HL-60 (cell line): ENCODE measurements around the gene BBIP1.

ENCODE experiments used
- DNase-seq, 2 experiments: peaks; one replicate each; pipeline ENCODE4 v3.0.0-alpha.2; 2010 to 2020; ENCODE audit warnings: low read depth in 1 of 2, low spot score in 1 of 2
- H3K27ac ChIP-seq: fragments of 250-450 bp; sonication (Bioruptor Pico); replicated peaks from 2 replicates; pipeline ENCODE4 v1.5.1; 2020; ENCODE audit warnings: mild to moderate bottlenecking, moderate library complexity
- H3K27me3 ChIP-seq: fragments of 250-450 bp; sonication (Bioruptor Pico); 2 replicates; pipeline ENCODE4 v1.5.1; 2021; ENCODE audit warnings: mild to moderate bottlenecking, moderate library complexity; ENCODE audit not compliant: insufficient read depth, poor library complexity, severe bottlenecking
- H3K4me3 ChIP-seq: replicated peaks from 2 replicates; pipeline ENCODE4 v1.5.1; 2011; ENCODE audit warnings: mild to moderate bottlenecking, control low read depth, low read length; ENCODE audit not compliant: insufficient read depth
- GABPA ChIP-seq: IDR thresholded peaks from 2 replicates; pipeline ENCODE4 v1.6.1; 2012; ENCODE audit warnings: low read depth
- POLR2AphosphoS5 ChIP-seq: IDR thresholded peaks from 2 replicates; pipeline ENCODE4 v1.6.1; 2012; ENCODE audit warnings: low read depth
- SPI1 ChIP-seq: IDR thresholded peaks from 2 replicates; pipeline ENCODE4 v1.6.1; 2012; ENCODE audit warnings: low read depth, mild to moderate bottlenecking, borderline replicate concordance
- TF ChIP-seq, protein P1 (sequence below): IDR thresholded peaks from one replicate; pipeline ENCODE4 v1.5.1; 2011; ENCODE audit warnings: low read length, control low read depth, inconsistent platforms; ENCODE audit not compliant: insufficient read depth
- TF ChIP-seq, protein P2 (sequence below): IDR thresholded peaks from 2 replicates; pipeline ENCODE4 v1.6.1; 2012; ENCODE audit warnings: low read depth; ENCODE audit not compliant: insufficient replicate concordance

The BBIP1 gene

DNA sequence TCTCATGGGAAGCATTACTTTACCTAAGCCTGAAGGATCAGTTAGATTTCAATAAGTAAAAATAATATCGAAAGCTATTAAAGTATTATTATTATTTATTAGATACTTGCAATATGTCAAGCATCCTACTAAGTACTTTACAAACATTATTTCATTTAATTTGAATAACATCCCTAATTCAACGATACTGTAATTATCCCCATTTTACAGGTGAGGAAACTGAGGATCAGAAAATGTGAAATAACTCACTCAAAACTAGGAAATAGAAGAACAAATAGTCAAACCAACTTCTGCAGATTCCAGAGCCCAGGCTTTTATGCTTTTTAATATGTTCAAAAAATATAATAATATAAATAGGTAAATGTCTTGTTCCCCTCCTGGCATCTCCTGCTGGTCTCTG lies 57.5 kb downstream of the BBIP1 start:
- Histone ChIP-seq H3K4me3 (no peak overlapping the region), H3K27ac (peak overlapping the region; percentile 86), H3K27me3 (no peaks in the 10 kb centered on the region)
- no peak for DNase-seq
- no peak for TF ChIP-seq SPI1
- no peak for TF ChIP-seq POLR2AphosphoS5
- no peak for TF ChIP-seq GABPA
- TF ChIP-seq, protein P1, sequence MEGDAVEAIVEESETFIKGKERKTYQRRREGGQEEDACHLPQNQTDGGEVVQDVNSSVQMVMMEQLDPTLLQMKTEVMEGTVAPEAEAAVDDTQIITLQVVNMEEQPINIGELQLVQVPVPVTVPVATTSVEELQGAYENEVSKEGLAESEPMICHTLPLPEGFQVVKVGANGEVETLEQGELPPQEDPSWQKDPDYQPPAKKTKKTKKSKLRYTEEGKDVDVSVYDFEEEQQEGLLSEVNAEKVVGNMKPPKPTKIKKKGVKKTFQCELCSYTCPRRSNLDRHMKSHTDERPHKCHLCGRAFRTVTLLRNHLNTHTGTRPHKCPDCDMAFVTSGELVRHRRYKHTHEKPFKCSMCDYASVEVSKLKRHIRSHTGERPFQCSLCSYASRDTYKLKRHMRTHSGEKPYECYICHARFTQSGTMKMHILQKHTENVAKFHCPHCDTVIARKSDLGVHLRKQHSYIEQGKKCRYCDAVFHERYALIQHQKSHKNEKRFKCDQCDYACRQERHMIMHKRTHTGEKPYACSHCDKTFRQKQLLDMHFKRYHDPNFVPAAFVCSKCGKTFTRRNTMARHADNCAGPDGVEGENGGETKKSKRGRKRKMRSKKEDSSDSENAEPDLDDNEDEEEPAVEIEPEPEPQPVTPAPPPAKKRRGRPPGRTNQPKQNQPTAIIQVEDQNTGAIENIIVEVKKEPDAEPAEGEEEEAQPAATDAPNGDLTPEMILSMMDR: no peak

DNA sequence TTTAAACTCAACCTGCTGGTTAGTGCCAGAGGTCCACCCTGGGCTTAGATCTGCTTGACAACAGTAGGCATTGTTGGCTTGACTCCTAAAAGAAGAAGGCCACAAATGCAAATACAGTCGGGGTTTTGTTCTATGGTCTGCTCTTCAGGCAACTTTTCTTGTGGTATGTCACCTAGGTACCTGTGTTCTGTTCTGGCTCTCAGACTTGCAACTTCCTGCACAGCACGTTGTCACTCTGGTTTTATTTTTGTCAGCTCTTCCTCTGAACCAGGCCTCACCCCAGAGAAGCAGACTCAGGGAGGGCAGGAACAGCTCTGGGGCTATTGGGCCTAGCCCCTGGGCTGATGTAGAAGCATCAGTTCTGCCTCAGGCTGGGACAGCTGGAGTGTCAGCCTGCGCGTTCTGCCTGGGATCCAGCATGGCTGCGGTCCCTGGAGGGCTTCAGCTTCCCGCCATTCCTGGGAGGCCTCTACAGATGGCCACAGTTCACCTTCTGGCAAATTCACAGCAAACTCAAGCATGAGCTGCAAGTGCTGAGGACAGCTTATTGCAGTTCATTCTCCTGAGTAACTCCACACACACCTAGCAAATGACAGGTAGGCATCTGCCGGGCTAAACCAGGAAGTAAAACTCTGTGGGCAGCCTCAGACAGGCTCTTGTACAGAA lies 58.3 kb downstream of the BBIP1 start:
- TF ChIP-seq SPI1 (no peak), GABPA (no peak), POLR2AphosphoS5 (no peak)
- TF ChIP-seq, protein P1: no peak
- TF ChIP-seq, protein P2, sequence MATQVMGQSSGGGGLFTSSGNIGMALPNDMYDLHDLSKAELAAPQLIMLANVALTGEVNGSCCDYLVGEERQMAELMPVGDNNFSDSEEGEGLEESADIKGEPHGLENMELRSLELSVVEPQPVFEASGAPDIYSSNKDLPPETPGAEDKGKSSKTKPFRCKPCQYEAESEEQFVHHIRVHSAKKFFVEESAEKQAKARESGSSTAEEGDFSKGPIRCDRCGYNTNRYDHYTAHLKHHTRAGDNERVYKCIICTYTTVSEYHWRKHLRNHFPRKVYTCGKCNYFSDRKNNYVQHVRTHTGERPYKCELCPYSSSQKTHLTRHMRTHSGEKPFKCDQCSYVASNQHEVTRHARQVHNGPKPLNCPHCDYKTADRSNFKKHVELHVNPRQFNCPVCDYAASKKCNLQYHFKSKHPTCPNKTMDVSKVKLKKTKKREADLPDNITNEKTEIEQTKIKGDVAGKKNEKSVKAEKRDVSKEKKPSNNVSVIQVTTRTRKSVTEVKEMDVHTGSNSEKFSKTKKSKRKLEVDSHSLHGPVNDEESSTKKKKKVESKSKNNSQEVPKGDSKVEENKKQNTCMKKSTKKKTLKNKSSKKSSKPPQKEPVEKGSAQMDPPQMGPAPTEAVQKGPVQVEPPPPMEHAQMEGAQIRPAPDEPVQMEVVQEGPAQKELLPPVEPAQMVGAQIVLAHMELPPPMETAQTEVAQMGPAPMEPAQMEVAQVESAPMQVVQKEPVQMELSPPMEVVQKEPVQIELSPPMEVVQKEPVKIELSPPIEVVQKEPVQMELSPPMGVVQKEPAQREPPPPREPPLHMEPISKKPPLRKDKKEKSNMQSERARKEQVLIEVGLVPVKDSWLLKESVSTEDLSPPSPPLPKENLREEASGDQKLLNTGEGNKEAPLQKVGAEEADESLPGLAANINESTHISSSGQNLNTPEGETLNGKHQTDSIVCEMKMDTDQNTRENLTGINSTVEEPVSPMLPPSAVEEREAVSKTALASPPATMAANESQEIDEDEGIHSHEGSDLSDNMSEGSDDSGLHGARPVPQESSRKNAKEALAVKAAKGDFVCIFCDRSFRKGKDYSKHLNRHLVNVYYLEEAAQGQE: no peak
- Histone ChIP-seq H3K4me3 (no peak overlapping the region), H3K27me3 (no peaks in the 10 kb centered on the region), H3K27ac (peak overlapping the region; percentile 86)
- DNase-seq: no peak

DNA sequence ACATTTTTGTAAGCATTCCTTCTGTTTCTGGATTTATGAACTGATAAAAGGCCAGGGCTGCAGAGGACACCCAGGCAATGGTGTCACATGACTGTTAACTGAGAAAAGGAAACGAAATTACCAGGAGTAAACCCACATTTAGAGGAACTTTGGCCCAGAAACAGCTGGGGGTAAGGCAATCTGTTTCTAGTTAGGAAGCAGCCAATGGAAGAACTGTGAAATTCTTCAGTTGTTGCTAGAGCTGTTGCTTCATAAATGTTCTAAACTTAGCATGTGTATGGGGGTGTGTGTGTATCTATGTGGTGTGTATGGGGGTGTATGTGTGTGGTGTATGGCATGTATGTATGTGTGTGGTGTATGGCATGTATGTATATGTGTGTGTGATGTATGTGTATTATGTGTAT lies 59.0 kb downstream of the BBIP1 start:
- H3K4me3 ChIP-seq: no peak overlapping the region
- peak; percentile 91 to 93 for DNase-seq
- TF ChIP-seq, protein P2: no peak
- peak; percentile 32; the same call in 1 of the 2 replicates for TF ChIP-seq SPI1
- TF ChIP-seq, protein P1: no peak
- TF ChIP-seq POLR2AphosphoS5: peak; percentile 89; the same call in 1 of the 2 replicates
- peak; percentile 5; the same call in 1 of the 2 replicates for TF ChIP-seq GABPA
- peak overlapping the region; percentile 86 for H3K27ac ChIP-seq
- no peaks in the 10 kb centered on the region for H3K27me3 ChIP-seq
